ENCODE measurements around the gene TEX2.
A peak's percentile ranks its signal among the peaks of the same experiment; 100 is the strongest.

Gene TEX2

DNA sequence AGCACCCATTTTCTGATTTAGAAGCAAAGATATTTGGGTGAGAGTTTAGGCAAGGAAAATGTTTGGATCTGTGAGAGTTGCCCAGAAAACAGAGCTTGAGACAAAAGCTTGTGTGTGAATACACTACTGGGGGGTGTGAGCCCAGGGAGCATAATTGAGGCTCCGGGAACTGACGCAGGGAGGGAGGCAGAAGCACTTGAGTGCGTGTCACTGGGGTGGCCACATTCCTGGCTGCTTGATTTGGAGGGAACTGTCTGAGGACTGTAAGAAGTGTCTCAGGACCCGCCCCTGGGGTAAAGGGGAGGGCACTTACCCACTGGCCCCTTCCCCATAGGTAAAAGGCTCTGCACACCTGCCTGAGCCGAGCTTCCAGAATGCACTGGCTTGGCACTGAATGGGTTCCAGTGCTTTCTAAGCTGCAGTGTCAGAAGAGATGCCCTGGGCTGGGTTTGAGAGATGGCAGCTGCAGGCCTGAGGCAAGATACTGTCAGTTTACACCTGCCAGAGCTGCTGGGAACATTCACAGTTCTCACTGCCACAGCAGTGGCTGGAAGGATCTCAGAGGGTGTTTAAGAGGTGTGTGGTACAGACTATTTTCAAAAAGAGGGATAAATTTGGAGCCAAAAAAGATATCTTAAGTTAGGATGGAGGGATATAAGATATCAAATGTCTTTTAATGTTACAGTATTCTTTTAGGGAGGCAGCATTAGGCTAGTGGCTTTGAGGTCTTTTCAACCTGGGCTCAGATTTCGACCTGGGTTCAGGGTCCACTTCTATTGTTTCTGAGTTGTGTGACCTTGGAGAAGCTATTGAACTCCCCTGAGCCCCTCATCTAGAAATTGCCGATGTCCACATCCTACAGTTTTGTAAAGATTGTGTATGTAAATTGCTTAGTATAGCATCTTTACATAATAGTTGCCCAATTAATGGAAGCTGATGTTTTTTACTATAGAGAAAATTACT is 6.9 kb upstream of the TEX2 start:
- DNase-seq (ENCODE audit: low read depth, low spot score), result no peak
- no peak overlapping the region for H3K27ac ChIP-seq

DNA sequence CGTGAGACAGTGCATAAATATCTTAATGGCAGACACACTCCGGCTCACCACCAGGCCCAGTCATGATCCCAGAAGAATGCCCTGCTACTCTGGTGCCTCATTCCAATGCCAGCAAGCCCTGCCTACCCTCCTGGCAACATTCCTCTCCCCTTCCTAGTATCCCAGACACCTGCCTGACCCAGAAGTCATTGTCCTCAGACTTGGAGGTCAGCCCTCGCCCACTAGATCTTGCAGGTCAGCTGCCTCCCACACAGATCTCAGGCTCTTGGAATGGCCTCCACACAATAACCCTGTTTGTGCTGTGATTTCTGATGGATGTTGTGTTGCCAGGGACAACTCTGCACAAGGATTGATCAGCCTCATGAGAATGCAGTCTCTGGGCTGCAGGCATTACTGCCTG is 1.8 kb upstream of the TEX2 start:
- no peak for DNase-seq (ENCODE audit: low read depth, low spot score)
- H3K27ac ChIP-seq, result peak overlapping the region; percentile 73

DNA sequence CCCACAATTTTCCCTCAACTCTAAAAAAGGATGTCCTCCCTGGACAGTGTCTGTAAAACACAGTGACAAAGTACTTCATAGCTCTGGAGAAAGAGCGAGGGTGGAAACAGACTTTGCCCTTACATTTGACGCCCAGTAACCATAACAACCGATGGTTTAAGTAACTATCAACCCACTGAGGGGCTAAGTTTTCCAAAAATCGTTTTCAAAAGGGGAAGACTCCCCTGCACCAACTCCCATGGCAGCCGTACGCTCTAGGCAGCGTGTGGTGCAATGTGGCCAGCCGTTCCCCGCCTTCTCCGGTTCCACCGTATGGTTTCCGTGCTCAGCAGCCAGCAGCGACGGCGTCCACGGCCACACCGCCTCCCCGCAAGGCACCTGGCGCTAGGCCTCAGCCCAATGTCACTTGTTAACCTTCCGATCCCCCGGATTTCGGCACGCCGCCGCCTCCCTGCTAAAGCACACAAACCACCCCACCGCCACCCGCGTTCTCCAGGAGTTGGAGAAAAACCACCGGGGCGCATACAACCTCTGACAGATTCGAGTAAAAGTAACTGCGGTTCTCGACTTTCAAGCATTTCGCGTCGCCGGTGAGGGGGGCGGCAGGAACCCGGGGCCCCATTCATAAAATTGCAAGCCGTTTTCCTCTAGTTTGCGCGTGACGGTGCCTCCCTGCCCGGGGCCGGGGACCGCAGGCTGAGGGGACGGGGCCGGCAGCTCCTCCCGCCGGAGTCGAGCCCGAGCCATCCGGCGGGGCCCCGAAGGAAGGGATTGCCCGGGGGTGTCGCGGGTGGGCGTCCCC is 661 bp downstream of the TEX2 start:
- no peak for DNase-seq (ENCODE audit: low read depth, low spot score)
- H3K27ac ChIP-seq, result peak overlapping the region; percentile 73

DNA sequence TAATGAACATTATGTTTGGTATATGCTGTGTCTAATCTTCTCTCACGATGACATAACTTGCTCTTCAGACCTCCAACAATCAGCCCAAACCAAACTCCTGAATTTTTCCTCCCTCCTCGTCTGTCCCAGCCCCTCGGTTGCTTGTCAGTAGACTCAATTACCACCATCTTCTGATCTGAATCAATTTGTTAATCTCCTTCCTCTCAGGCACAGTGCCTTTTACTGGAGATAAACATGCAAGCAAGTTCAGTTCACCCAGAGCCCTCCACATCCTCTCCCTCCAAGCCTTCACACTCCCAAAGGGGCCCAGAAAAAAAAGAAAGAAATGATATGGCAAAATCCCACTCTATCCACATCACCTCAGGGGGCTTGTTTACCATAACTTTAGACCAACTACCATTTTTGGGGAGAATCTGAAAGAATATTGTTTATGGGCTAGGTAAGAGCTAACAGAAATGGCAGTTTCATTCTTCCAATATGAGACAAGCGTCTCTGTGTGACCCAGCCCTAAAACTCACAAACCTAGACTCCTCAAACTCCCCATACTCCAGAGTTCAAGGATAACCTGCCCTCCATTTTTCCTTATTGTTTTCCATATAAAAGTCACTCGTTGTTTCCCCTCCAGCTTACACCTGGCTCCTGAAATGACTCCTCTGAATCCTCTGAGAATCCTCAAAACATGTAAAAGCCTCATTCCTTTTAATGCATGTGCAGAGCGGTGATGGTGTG is 1.5 kb downstream of the TEX2 start:
- no peak for DNase-seq (ENCODE audit: low read depth, low spot score)
- peak overlapping the region; percentile 73 for H3K27ac ChIP-seq

DNA sequence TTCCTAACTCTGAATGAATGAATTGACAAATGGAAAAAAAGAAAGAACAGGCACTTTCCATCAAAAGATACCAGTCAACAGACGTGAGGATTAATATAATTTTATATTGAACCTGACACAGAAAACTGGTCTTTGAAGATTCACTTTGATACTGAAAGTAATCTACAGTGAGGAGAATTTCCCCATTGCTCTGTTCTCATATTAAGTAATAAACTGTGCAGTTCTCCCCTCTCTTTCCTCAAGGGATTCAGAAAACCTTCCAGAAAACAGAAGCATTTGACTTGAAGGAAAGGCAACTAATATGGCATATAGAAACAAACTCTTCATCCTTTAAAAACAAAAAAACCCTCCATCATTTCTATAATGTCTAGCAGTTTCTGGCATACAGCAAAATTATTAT is 2.2 kb downstream of the TEX2 start:
- no peak for DNase-seq (ENCODE audit: low read depth, low spot score)
- H3K27ac ChIP-seq, result no peak overlapping the region

DNA sequence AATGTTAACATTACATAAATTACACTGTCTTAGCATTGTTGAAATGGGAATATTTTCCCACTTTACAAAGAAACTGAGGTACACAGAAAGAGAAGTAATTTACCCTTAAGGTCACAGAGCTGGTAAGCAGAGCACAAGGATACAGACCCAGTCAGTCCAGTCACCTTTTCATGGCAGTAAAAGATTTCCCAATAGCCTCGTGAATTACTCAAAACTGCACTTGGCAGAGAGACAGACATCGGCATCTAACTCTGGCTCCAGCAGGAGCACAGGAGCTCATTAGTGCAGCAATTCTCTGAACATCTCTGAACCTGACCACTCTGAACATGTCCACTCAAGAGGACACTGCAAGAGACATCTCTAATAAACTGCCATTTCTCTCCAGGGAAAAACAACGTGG is 3.1 kb downstream of the TEX2 start:
- H3K27ac ChIP-seq, result no peak overlapping the region
- no peak for DNase-seq (ENCODE audit: low read depth, low spot score)

DNA sequence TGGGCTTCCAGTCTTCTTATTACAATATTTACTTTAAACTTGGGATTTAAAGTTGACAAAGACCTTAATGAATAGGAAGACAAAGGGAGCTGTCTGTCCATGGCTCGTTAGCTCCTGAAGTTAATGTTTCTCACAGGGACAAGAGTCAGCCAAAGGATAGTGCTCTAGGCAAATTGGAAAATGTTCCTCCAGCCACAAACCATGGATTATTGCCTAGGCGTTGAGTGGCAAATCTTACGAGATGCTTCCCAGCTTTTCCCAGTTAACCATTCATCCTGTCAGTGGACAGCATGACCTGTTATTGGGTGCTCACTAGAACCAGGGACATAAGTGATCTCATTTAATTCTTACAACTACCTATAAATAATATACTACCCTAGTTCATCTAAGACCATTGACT is 3.6 kb downstream of the TEX2 start:
- H3K27ac ChIP-seq, result no peak overlapping the region
- DNase-seq (ENCODE audit: low read depth, low spot score), result no peak

DNA sequence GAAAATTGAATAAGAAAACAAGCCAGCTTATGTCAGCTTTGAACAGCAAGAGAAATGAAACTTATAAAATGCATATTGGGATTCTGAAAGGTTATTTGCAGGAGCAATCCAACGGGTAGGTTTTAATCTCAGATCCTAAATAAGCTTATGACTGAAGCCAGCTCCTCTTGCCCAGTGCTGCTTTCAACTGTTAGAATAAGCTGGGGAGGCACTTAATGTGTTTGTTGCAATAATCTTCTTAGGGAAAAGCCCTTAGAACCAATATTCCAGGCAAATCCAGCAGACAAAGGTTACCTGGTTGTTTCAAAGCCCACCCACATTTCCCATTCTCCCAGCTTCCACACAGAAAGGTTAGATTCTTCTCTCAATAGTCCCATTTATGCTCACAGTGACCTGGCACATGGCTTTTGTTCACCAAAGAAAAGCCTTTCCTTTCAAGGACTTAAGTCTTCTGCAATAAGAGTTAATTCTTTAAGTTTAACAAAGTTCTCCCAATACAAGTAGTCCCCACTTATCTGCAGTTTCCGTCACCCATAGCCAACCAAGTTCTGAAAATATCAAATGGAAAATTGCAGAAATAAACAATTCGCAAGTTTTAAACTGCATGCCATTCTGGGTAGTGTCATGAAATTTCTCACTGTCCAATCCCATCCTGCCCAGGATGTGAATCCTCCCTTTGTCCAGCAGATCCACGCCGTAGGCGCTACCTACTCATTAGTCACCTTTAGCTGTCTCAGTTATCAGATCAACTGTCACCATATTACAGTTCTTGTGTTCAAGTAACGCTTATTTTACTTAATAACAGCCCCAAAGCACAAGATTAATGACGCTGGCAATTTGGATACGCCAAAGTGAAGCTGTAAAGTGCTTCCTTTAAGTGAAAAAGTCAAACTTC is 5.9 kb downstream of the TEX2 start:
- no peak overlapping the region for H3K27ac ChIP-seq
- DNase-seq (ENCODE audit: low read depth, low spot score), result no peak

DNA sequence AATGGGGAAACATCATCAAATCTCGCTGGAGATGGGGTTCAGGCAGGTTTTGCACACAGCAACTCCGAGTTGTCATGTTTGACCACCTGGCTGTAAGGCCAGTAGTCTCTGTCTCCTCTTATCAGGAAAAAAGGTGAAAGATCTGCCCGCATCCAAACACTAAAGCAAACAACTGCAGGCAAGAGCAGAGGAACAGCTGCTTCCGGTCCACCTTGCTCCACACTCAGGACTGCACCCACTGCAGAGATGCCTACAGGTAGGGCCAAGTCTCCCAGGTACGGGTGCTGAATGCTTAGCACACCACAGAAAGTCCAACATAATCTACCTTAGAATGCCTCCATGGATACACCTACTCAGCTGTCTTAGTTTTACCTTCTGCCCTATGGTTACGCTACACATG is 7.3 kb downstream of the TEX2 start:
- no peak for DNase-seq (ENCODE audit: low read depth, low spot score)
- H3K27ac ChIP-seq, result no peak overlapping the region

DNA sequence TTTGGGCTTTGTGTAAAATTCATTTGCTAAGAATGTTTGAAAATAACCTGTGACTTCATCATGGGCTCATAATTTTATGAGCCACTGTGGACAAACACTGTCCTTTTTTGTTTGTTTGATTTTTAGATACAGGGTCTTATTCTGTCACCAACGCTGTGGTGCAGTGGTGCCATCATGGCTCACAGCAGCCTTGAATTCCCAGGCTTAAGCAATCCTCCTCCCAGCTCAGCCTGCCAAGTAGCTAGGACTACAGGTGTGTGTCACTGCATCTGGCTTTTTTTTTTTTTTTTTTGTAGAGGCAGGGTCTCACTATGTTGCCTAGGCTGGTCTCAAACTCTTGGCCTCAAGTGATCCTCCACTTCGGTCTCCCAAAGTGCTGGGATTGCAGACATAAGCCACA is 8.3 kb downstream of the TEX2 start:
- DNase-seq (ENCODE audit: low read depth, low spot score), result no peak
- no peak overlapping the region for H3K27ac ChIP-seq

DNA sequence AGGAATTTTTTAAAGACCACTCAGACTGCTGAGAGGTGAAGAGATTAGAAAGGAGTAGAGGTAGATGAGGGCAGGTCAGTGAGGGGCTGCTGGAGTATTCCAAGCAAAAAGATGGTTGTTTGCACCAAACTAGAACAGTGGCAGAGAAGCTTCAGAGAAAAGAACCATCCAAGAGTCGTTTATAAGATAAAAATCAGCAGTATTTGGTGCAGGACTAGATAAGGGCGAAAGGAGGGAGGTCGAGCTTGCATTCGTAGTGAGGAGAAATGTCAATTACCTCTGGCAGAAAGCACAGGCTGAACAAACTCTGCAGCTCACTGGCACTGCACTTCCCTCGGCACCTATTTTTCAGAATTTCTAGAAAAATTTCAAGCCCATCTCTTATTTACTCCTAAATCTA is 9.6 kb downstream of the TEX2 start:
- DNase-seq (ENCODE audit: low read depth, low spot score), result no peak
- H3K27ac ChIP-seq, result no peak overlapping the region

DNA sequence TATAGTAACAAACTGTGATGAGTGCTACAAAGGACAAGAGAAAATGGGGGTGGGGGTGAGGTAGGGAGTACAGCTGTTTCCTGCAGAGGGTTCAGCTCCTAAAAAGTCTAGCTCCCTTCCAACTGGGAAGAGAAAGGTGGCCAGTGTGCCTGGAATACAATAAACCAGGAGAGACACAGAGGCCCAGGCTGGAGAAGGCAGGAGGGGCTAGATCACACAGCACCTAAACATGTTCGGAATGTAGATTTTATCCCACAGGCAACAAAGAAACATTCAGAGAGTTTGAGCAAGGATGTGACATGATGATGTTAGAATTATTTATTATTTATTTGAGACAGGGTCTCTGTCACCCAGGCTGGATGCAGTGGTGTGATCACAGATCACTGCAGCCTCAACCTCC is 10.2 kb downstream of the TEX2 start:
- no peak overlapping the region for H3K27ac ChIP-seq

DNA sequence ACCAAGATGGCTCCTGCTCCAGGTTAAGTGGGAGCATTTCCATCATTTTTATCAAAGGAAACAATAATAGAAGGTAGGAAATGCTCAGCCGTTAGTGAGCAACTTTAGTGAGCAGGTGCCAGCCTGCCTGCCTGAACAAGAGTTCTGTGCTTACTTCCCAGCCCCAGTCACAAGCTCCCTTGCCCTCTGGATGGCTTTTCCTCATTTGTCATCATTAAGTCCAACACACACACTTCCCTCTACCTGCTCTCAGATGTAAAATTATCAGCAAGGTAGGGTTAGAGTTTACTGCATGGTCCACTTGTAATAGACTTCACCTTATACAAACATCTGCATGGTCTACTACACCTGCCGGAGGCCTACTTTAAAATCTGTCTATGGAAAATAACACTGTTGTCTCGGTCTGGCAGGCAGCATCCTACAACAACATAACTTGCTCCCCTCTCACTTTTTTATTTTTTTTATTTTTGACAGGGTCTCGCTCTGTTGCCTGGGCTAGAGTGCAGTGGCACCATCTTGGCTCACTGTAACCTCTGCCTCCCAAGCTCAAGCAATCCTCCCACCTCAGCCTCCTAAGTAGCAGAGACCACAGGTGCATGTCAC is 12.7 kb downstream of the TEX2 start:
- peak; percentile 48 for DNase-seq (ENCODE audit: low read depth, low spot score)
- H3K27ac ChIP-seq, result peak overlapping the region; percentile 18

More for the DNA sequence above, 10.2 kb downstream of the TEX2 start:
- DNase-seq (ENCODE audit: low read depth, low spot score), result no peak

DNA sequence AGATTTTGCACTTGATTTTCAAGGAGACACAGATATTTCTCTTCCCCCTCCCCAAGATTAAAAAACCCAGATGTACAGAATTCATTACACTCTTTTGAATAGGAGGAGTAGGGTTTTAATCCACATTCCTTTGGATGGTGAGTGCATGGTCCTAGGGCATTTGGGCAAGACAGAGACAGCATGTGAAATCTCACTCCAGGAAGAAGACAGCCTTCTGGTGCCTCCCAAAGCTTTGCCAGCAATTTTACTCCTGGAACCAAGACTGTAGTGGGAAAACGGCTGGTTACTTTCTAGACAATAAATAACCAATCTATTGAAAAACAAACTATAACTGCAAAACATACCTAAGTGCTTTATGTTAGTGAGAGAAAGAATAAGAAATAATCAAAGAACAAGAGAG is 15.2 kb downstream of the TEX2 start:
- H3K27ac ChIP-seq, result no peak overlapping the region
- DNase-seq (ENCODE audit: low read depth, low spot score), result no peak

DNA sequence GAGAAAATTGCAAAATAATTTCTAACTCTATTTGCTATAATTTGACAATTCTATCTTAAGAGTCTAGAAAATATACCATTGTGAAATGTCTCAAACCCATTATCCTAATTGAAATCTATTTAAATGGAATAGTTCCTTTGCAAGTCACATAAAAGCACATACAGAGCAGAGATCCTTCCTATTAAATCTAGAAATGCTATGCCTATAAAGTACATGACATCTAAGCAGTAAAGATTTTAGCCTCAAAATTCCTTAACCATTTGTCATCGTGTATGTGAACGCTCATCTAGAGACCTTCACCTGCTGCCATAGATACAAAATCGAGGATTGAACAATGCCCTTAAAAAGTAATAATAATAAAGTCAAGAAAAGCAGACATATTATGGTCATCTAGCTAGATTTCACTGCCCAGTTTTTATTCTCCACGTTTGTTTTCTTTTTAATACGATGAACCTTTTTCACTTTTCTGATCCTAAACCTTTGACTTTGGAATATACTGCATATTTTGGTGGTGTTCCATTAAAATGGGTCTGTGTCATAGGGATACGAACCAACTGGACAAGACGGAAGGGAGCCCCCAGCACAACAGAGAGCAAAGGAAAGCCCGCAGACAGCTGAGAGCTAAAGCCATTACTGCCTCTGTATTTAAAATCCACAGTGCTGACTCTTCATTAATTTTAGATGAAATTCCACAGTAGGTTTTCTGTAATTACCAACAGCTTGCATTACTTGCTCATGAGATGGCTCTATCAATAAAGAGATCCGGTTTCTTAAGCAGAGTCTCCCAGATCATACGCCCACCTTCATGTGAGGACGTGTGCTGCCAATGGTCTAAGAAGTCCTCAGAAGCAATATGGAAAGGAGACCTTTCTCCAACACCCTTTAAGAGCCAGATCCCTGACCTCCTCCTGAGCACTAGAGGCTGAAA is 17.6 kb downstream of the TEX2 start:
- no peak overlapping the region for H3K27ac ChIP-seq
- no peak for DNase-seq (ENCODE audit: low read depth, low spot score)

DNA sequence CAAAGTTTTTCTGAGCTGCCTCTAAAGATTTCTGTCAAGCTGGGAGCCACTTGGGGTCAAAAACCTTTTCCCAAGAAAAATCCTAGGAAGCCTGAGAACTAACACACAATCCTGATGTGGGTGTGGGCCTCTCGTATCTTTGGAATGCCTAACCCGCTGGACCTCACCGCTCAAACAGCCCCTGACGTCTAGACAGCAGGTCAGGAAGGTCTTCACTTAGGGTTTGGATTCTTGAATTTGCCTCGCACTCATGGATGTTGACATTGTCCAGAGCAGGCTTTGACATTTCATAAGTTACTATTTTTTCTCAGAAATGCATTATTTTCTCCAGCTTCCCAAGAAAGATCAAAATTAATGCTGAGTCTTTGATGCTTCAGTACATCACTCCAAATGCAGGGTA is 18.9 kb downstream of the TEX2 start:
- no peak overlapping the region for H3K27ac ChIP-seq
- no peak for DNase-seq (ENCODE audit: low read depth, low spot score)

DNA sequence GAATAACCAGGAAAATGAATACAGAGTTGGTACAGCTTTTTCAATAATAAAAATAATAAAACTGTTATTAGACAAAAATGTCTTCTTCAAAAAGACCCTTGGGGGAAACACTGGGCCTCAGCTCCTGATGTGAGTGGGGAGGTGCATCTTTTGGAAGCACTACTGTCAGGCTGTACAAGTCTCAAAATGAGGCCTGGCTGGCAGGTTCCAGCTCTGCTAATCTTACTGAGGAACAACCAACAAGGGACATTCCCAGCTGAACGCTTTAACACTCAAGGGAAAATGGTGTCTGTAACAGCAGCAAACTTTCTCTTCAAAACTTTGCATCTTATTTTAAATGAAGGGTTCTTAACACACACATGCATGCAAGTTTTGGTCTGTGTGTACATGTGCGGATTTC is 19.7 kb downstream of the TEX2 start:
- no peak for DNase-seq (ENCODE audit: low read depth, low spot score)
- H3K27ac ChIP-seq, result no peak overlapping the region

DNA sequence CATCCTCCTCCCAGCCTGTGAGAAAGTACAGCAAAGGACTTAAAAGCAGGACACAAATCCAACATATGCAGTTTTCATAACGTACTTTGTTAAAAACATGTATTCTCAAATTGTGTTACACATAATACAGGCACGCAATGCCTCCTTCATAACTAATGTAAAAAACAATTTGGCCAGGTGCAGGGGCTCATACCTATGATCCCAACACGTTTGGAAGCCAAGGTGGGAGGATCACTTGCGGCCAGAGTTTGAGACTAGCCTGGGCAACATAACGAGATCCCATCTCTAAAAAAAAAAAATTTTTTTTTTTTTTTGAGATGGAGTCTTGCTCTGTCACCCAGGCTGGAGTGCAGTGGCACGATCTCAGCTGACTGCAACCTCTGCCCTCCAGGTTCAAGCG is 20.4 kb downstream of the TEX2 start:
- no peak overlapping the region for H3K27ac ChIP-seq
- no peak for DNase-seq (ENCODE audit: low read depth, low spot score)

Data from epithelial cell of prostate (primary cell).